HG03025 (cell line): ENCODE data around the gene BROX.

Experiments used
- ATAC-seq: cut with Tn5 transposase; IDR thresholded peaks from one replicate; pipeline ENCODE4 v1.9.1; 2021; ENCODE audit warnings: mild to moderate bottlenecking, moderate library complexity; ENCODE audit not compliant: unreplicated experiment, low FRiP score

BROX gene

GRCh38 chr1:222769971-222770620 is 57.7 kb downstream of the BROX start:
- no peak for ATAC-seq

GRCh38 chr1:222772996-222773379 is 60.6 kb downstream of the BROX start:
- ATAC-seq = peak; percentile 63

- no peak for ATAC-seq
Measured at GRCh38 chr1:222777463-222777862, 65.1 kb downstream of the BROX start.

GRCh38 chr1:222777977-222778376 is 65.6 kb downstream of the BROX start:
- ATAC-seq = no peak

- no peak for ATAC-seq
Measured at GRCh38 chr1:222781251-222781650, 68.9 kb downstream of the BROX start.

- no peak for ATAC-seq
Measured at GRCh38 chr1:222783051-222783450, 70.7 kb downstream of the BROX start.

- no peak for ATAC-seq
Measured at GRCh38 chr1:222784371-222784770, 72.0 kb downstream of the BROX start.
